IPS-18c (cell line): ENCODE measurements around the gene GNAZ.

Experiments
- H3K4me3 ChIP-seq: 2 replicates; pipeline ENCODE4 v1.7.0; 2013; ENCODE audit warnings: low read depth, mild to moderate bottlenecking, low read length, moderate library complexity; ENCODE audit not compliant: insufficient read depth
- H3K9me3 ChIP-seq: one replicate; pipeline ENCODE4 v1.6.1; 2013; ENCODE audit warnings: mild to moderate bottlenecking, low read length, moderate library complexity; ENCODE audit not compliant: control insufficient read depth, insufficient read depth

The GNAZ gene

DNA sequence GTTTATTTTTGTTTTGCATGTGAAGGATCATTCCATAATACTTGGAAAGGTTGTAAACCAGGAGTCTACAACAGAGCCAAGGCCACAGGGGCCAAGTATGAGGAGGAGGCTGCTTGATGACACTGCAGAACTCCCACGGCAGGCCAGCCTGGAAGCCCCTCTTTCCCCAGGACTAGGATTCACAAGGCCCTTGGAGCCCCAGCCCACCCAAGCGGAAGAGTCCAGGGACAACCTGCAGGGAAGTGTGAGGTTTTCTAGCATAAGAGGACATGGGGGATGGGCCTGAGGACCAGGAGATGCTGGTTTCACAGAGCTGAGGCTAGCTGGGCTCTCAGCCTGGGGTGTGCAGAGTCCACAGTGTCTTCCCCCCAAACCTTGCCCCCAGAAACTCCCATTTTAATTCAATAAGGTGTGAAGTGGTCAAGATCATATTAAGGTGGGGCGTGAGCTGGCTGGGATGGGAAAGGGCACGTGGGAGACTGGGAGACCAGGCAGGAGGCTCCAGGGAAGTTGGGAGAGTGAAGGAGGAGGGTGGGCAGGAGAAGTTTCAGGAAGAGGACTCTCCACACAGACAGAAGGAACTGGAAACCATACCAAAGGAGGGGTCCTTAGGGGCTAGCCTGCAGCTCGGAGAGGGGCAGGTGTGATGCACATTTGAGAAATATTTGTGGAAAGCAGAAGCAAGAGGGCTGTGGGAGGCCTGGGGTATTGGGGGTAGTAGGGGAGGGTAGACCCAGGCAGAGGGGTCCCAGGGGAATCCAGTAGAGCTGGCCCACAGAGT is 12.4 kb downstream of the GNAZ start:
- H3K9me3 ChIP-seq: no peaks in the 10 kb centered on the region
- H3K4me3 ChIP-seq: no peak overlapping the region

DNA sequence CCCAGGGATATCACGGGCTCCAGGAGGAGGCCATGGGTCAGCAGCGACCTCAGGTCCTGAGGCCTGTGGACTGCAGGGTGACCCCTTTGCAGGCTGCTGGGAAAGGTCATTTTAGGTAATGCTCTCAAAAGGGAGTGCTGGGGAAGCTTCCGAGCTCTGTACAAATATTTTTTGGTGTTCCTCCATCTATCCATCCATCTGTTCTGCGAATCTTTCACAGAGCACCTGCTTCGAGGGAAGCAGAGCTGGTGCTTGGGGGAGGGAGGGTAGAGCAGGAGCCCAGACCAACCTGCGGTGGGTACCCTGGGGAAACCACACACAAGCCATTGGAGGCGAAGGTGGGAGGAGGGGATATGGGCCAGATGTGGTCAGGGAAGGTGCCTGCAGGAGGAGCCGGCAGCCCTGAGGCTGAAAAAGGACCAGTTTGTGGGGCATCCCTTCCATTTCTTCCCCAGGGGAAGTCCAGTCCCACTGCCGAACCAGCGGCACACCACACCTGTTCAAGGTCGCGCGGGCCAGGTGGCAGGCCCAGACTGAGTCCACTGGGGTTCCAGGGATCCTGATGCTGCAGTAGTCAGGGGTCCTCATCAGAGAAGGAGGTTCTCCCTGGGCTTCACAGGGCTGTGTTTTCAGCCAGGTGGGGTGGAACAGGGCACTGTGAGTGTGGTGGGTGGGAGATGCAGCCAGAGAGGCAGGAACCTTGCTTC is 13.1 kb downstream of the GNAZ start:
- no peaks in the 10 kb centered on the region for H3K9me3 ChIP-seq

DNA sequence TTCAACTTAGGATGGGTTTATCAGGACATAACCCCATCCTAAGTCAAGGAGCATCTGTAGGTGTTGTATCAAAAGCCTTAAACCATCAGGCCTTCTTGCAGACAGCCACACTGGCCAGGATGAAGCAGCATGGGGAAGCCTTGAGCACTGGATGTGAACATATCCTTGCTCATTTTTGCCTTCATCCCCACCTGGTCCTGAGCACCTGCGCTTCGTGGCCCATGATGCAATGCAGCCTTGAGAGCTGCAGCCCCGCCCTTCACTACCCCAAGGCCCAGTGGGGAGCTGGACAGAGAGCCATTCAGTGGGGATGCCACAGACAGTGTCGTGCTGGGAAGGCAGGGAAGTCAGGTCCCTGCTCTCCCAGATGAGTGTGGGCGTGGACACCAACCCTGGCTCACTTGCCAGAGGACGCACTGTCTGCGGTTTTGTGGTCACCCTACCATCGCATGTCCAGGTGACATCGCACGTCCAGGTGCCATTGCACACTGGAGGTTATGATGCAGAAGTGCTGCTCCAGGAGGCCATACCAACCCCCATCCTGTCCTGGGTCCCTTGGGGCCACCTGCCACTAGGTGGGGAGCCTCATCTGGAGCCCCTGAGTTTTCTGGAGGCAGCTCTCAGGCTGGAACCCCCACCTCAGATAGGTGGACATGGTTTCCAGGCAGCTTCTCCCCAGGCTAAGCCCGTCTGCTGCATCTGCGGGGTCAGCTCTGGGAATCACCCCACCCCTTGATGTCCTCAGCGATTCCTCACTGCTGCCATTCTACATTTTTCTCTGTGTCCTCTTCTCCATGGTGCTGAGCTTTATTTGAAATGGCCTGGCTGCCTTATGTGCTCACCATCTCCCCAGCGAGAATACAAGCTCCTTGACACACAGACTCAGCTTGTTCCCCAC is 14.4 kb downstream of the GNAZ start:
- H3K4me3 ChIP-seq: no peak overlapping the region
- H3K9me3 ChIP-seq: no peaks in the 10 kb centered on the region

More for the DNA sequence above, 13.1 kb downstream of the GNAZ start:
- no peak overlapping the region for H3K4me3 ChIP-seq

DNA sequence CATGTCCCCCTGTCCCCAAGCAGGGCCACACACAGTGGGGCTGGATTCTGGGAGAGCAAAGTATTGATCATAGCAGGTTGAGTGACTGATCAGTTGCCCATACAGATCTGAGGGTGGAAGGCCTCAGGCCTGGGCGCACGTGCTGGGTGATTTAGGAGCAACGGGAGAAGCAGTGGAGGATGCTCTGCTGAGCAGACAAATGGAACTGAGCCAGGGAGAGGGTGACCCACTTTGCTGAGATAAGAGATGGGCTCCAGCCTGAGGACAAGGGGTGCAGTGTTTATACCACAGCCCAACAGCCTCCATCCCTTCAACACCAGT is 15.0 kb downstream of the GNAZ start:
- no peaks in the 10 kb centered on the region for H3K9me3 ChIP-seq

DNA sequence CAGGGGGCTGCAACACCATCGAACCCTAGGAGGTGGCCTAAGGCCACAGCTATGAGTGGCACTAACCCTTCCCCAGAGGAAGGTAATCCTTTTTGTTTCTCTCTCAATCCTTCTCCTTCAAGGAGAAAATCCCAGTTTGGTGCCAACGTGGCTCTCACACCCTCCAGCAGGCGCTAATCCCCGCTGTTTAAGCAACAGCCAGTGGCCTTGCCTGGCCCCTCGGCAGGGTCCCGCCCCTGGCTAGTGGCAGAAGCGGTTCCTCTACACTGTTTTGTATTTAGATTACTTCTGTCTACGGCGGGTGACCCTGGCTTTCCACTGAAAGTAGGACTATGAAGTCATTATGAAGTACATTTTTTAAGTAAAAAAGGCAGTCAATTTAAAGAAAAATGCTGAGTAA is 15.5 kb downstream of the GNAZ start:
- Histone ChIP-seq H3K9me3 (no peaks in the 10 kb centered on the region), H3K4me3 (no peak overlapping the region)

More for the DNA sequence above, 15.0 kb downstream of the GNAZ start:
- H3K4me3 ChIP-seq: no peak overlapping the region

DNA sequence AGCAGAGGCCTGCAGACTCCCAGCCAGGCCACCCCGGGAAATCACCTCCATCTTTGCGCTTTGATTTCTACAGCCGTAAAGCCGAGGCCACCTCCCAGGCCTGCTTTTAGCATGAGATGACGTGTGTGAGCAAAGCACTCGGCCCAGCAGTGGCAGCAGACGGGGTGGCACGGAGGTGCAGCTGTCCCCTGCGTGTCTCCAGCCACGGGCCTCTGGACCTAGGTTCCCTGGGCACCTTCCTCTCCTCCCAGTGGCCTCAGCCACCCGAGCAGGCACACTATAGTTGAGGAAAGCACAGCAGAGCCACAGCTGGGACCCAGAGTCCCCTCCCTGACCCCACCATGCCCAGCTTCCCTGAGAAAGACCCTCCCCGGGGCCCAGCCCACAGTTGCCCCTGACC is 15.9 kb downstream of the GNAZ start:
- H3K4me3 ChIP-seq: no peak overlapping the region
- no peaks in the 10 kb centered on the region for H3K9me3 ChIP-seq

DNA sequence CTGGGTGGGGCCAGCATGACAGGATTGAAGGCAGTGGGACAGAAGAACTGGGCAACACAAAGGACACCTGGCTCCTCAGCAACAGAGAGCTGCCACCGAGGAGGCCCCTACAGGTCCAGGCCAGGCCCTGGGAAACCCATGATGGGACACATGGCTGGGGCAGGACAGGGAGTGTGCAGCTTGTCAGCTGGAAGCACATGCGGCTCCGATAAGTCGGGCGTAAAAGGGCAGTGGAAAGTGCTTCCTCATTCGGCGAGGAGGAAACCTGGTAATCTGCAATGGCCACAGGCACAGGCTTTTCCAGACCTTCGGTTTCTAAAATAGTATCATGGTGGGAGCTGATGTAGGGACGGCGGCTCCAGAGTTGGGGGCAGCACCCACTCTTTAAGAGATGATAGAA is 16.5 kb downstream of the GNAZ start:
- H3K4me3 ChIP-seq: no peak overlapping the region
- no peaks in the 10 kb centered on the region for H3K9me3 ChIP-seq

DNA sequence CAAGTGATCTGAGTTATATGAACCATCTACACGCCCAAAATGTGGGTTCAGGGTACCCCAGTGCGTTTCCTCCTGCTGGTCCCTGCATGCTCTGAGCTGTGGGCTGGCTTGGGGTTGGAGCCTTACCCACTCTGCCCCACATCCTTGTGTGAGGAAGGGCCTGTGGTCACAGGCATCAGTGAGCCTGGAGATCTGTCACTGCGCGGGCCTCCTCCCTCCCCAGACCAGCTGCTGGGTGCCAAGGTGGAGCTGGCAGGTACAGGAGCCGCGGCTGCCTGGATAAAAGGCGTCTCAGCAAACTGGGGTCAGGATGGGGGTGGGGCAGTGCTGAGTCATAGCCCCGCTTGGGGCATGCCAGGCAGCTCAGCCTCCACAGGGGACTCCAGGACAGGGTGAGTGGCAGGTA is 17.9 kb downstream of the GNAZ start:
- no peaks in the 10 kb centered on the region for H3K9me3 ChIP-seq
- no peak overlapping the region; the same call in 1 of the 2 replicates for H3K4me3 ChIP-seq

DNA sequence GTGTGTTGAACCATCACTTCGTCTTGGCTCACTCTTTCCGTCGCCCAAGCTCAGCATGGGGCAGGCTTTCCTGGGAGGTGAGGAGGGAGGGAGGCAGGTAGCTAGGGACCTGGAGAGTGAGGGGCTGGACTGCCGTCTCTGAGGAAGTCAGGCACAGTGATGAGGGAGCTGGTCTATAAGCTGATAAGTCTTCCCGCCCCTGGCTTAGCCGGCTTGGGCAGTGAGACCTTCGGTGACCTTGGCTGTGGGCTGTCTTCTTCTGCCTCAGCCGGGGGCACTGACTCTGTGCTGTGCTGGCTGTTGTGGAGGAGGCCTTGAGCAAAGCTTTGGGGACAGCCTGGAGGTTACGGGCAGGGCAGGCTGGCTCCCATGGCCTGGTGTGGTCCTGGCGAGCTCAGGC is 18.7 kb downstream of the GNAZ start:
- no peak overlapping the region; the same call in 1 of the 2 replicates for H3K4me3 ChIP-seq
- no peaks in the 10 kb centered on the region for H3K9me3 ChIP-seq

DNA sequence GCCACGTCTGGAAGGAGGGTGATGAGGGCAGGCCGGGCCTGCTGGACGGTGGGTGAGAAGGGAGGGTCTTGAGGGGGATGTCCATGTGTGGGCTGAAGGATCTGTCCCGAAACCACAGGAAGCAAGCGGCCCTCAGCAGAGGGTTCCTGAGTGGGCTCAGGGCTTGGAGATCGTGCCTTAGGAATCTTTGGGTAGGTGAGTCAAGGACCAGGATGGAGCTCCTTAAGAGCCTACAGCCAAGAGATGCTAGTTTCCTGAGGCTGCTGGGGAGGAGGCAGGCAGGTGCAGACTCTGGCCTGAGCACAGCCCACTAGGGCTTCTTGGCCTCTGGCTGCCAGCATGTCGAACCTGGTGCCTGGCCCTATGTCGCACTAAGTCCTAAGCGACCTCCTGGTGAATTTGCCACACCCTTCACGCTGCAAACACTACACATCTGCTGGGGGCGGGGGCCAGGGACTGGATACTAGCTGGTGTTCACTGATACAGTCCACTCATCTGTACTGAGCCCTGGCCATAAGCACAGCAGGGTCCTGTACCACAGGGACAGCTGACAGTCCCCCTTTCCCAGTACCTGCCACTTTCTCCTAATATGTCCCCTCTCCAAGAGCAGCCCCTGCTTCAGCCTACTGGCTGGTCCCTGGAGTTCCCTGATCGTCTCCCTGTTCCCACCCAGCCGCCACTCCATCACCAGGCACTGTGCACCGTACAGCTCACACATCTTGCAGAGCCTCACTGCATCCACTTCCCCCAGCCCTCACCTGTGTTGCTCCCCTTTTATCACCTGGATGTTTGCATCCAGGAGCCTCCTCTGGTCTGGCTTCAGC is 19.5 kb downstream of the GNAZ start:
- H3K9me3 ChIP-seq: no peaks in the 10 kb centered on the region
- H3K4me3 ChIP-seq: no peak overlapping the region

DNA sequence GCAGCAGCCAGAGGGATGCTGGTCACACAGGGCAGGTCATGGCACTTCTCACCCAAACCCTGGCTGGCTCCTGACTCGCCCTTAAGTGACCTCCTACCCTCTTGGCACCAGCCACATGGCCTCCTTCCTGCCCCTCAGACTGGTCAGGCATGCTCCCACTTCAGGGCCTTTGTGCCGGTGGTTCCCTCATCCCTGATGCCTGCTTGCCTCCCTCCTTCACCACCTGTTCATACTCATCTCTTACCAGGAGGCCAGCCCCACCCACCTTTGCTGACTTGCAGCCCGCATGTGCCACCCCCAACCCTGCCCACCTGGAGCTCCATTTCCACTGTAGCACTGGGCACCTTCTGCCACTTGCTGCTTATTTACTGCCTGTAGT is 20.1 kb downstream of the GNAZ start:
- H3K4me3 ChIP-seq: no peak overlapping the region

DNA sequence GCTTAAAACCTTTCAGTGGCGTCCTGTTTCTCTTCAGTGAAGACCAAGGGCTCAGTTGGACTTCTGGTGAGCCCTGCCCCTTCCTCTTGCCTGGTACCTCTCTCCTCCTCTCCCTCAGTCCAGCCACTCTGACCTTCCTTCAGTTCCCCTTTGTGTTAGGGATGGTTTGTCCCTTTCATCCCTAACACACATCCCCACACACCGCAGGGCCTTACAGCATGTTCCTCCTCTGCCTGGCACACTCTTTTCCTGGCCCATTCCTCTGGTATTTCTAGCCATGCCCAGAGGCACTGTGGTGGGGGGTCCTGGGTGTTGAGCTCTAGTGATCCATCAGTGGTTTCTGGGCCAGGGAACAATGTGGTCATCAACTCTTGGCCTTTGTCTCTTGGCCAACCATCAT is 21.4 kb downstream of the GNAZ start:
- H3K9me3 ChIP-seq: no peaks in the 10 kb centered on the region
- no peak overlapping the region for H3K4me3 ChIP-seq

More for the DNA sequence above, 20.1 kb downstream of the GNAZ start:
- no peaks in the 10 kb centered on the region for H3K9me3 ChIP-seq

DNA sequence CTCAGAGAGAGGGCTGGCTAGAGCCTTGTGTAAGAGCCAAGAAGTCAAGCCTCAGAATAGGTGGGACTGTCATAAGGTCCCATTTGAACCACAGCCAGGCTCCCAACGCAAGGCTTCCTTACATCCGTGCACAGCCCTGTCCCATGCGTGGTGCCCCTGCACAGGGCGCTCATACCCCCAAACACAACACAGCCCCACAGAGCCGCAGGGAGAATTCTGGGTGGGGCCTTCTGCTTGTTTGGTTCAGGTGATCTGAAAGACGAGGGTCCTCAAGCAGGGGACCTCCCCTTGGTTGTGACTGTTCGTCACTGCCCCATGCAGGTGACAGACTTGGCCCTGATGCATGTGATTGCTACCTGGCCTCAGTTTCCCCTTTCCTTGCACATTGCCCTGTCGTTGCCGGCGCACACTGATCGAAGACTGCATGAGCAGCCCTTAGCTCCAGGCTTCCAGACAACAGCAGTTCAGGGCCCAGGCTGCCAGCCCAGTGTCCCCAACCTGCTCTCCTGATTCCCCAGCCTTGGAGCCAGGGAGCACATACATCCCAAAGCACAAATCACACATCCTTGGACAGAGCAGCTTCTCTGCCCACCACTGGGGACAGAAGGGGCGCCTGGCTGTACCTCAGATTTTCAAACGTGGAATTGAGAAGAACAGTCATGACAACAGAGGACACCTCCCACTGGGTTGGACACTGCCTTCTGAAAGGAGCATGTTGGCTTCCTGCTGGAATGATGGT is 22.1 kb downstream of the GNAZ start:
- no peak overlapping the region for H3K4me3 ChIP-seq
- no peaks in the 10 kb centered on the region for H3K9me3 ChIP-seq

DNA sequence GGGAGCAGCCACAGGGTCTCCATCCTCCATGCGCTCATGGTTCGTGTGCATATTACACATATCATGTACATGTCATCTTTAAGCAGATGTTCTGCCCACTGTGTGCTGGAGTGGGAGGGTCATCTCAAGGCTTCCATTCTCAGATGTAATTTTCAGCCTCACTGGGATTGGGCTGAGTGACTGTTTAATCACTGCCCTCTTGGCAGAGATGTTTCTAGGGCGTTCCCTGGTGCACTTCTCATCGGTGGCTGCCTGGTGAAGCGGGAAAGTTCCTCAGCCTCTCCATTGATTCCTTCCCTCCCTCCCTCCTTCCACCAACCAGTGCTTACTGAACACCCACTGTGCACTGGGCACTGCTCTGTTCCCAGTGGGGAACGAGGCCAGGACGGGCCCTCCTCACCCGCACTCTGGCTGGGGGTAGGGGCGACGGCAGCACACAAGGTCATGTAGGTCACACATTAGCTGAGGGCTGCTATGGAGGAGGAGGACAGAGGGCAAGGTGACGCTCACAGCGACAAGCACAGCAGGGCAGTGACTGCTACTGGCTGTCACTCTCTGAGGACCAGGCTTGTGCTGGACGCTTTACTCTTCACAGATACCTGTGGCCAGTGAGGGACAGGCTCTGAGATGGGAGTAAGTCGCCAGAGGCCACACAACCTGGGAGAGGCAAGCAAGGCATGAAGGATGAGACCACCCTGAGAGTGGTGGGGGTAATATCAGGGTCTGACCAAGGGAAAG is 22.9 kb downstream of the GNAZ start:
- H3K4me3 ChIP-seq: no peak overlapping the region
- H3K9me3 ChIP-seq: no peaks in the 10 kb centered on the region

DNA sequence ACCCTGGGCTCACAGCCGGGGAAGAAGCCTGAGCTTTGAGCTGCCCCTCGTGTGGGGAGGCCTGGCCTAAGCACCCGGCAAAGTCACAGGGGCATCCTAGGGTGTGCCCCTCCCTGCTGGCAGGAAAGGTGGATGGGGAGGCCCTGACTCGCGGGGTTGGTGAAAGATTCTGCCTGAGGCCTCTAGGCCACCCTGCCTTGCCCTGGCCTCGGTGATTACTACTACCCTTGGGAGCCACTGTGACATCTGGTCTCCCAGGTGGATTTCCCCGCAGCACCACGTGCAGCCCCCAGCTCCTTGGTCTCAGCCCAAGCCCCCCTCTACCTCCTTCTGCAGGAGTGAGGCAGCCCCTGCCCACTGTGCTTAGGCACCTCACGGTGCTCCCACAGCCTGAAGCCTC is 23.9 kb downstream of the GNAZ start:
- Histone ChIP-seq H3K4me3 (no peak overlapping the region), H3K9me3 (no peaks in the 10 kb centered on the region)
